Aorta (tissue), 5 donors: ENCODE data around the gene FAR1. TPM values are rescaled to one million over a fixed set of nuclear protein-coding genes. Genes with fewer than 3 reads are reported as not detected.

Experiments used
- ATAC-seq: fragments of 200-7000 bp; cut with Tn5 transposase; one replicate; pipeline ENCODE4 v1.9.1; 2022; ENCODE audit warnings: moderate library complexity; ENCODE audit not compliant: low FRiP score
- DNase-seq, 2 donors: peaks; one replicate each; pipeline ENCODE4 v3.0.0-alpha.2; 2020
- H3K27ac ChIP-seq, 2 donors: one replicate each; pipeline ENCODE4 v1.5.1; 2013; ENCODE audit warnings: low read length in 2 of 2, mild to moderate bottlenecking in 2 of 2, moderate library complexity in 2 of 2, control low read depth in 1 of 2, inconsistent platforms in 1 of 2, low read depth in 1 of 2
- H3K27me3 ChIP-seq, 2 donors: one replicate each; pipeline ENCODE4 v1.6.1; 2013; ENCODE audit warnings: control low read depth in 1 of 2, low read length in 1 of 2, mild to moderate bottlenecking in 1 of 2, moderate library complexity in 1 of 2; ENCODE audit not compliant: insufficient read depth in 2 of 2, control insufficient read depth in 1 of 2
- H3K36me3 ChIP-seq, 2 donors: one replicate each; pipeline ENCODE4 v1.6.1; 2013; ENCODE audit warnings: control low read depth in 1 of 2, low read length in 1 of 2, mild to moderate bottlenecking in 1 of 2; ENCODE audit not compliant: insufficient read depth in 2 of 2, control insufficient read depth in 1 of 2
- H3K4me1 ChIP-seq, 2 donors: one replicate each; pipeline ENCODE4 v1.6.1; 2013; ENCODE audit warnings: low read length in 2 of 2, control low read depth in 1 of 2, mild to moderate bottlenecking in 1 of 2, moderate library complexity in 1 of 2; ENCODE audit not compliant: insufficient read depth in 2 of 2, control insufficient read depth in 1 of 2
- H3K4me3 ChIP-seq, 2 donors: one replicate each; pipeline ENCODE4 v1.5.1; 2013; ENCODE audit warnings: low read length in 2 of 2, control low read depth in 1 of 2, mild to moderate bottlenecking in 1 of 2
- H3K9me3 ChIP-seq: one replicate; pipeline ENCODE4 v1.6.1; 2013; ENCODE audit warnings: mild to moderate bottlenecking, low read length; ENCODE audit not compliant: control insufficient read depth
- WGBS, 2 donors: extraction: QIAGEN DNeasy Blood & Tissue Kit; methylation state at CpG; one replicate each; pipeline ENCODE4 v1.1.7; 2013; 5-methylcytosine and 5-hydroxymethylcytosine counted together
- intact Hi-C, 2 donors: fragments of 100-400 bp; cut with DNase I; formaldehyde crosslinking; loops; one replicate each; pipeline versions ENCODE4 v1.14.2 to v1.15.0; 2022
- polyA plus RNA-seq, 2 donors: library from polyadenylated mRNA; stranded (reverse); fragments of 200-250 nt; gene quantifications; one replicate each; pipeline ENCODE4 v1.2.3, GENCODE V29; 2013
- total RNA-seq, 2 donors: library from RNA; stranded (reverse); fragmentation: NEBNext Ultra II Directional; extraction: Animal tissue kit (Norgen Biotek cat#: 25700); gene quantifications; one replicate each; pipeline ENCODE4 v1.2.1, GENCODE V29; 2021
- donor health status: healthy with polysubstance abuse.
- donor health status: Bipolar disorder and iron deficiency.
- donor health status: DM: no; HTN: no; CAD: no.
- donor health status: DM: no; HTN: no; CAD: no.
- donor health status: DM: yes; HTN: yes; CAD: no.

FAR1 gene
- total and polyA plus RNA-seq, 4 donors, result 13.4 to 81.8 (median 44.7) TPM

- peaks cover 3 to 5% of the 10 kb centered on the region in 2 donors for H3K4me1 ChIP-seq
- no peaks in the 10 kb centered on the region for H3K9me3 ChIP-seq
- H3K27ac ChIP-seq, result no peak overlapping the region
- H3K36me3 ChIP-seq, result no peaks in the 10 kb centered on the region
- 84 to 91% methylated on average over 4 of the region's 4 CpGs for WGBS, 2 donors
- no peak overlapping the region for H3K4me3 ChIP-seq
- H3K27me3 ChIP-seq, result no peaks in the 10 kb centered on the region
- no peak for ATAC-seq
- intact Hi-C loops, result no loop called here
- no peak for DNase-seq
These were observed 12.2 kb downstream of the FAR1 start for GRCh38 chr11:13680501-13681264.

DNA sequence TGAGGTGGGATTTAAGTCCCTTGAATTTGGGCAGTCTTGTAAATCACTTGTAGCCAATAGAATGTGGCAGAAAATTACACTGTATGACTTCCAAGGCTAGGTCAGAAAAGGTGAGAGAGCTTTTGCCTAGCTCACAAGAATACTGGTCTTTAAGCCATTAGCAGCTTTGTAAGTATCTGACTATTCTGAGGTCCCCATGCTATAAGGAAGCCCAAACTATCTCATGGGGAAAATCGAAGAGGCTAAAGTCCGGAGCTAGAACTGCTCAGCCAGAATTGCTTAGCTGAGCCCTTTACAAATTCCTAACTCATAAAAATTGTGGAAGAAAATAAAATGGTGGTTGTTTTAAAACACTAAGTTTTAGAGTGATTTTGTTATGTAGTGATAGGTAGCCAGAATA lies 13.0 kb downstream of the FAR1 start:
- intact Hi-C loops, result no loop called here
- Histone ChIP-seq H3K27ac (no peak overlapping the region), H3K9me3 (no peaks in the 10 kb centered on the region), H3K4me3 (no peak overlapping the region), H3K27me3 (no peaks in the 10 kb centered on the region), H3K36me3 (no peaks in the 10 kb centered on the region), H3K4me1 (peaks cover 3 to 5% of the 10 kb centered on the region in 2 donors)
- 83 to 93% methylated on average over 2 of the region's 2 CpGs for WGBS, 2 donors
- ATAC-seq, result no peak
- DNase-seq, result no peak

GRCh38 chr11:13682212-13682611 lies 13.7 kb downstream of the FAR1 start:
- Histone ChIP-seq H3K4me1 (peaks cover 3 to 5% of the 10 kb centered on the region in 2 donors), H3K4me3 (no peak overlapping the region), H3K27ac (no peak overlapping the region), H3K27me3 (no peaks in the 10 kb centered on the region), H3K9me3 (no peaks in the 10 kb centered on the region), H3K36me3 (no peaks in the 10 kb centered on the region)
- no peak for DNase-seq
- ATAC-seq, result no peak
- intact Hi-C loops, result no loop called here
- 37 to 51% methylated on average over 1 of the region's 1 CpG for WGBS, 2 donors

DNA sequence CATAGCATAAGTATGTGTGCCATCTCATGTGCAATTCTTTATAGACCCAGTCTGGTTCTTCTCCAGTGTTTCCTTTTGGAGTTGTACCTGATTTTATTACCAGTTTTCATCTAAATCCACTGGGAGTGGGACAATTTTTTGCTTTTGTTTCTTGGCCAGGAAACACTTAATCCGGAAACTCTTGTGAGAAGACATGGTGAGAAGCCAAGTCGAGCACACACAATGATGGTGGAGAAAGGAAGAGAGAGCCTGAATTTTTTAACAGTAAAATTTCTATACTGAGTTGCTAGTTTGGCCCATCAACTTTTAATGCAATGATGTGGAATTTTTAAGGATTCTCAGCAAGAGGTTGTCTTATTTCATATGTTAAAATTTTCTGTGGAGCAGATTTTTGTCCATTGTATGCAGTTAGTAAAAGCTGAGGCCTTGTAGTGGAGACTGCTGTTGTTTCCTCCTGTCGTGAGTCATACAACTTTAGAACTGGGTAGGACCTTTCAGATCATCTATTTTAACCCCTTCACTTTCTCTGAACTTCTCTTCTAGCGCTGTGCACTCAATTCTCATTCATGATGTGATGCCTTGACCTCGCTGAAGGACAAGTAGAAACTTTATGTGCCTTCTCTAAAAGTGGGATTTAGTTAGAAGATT lies 17.1 kb downstream of the FAR1 start:
- ATAC-seq (no peak), DNase-seq (no peak)
- peaks cover under 1 to 5% of the 10 kb centered on the region in 2 donors for H3K4me1 ChIP-seq
- 37 to 39% methylated on average over 5 of the region's 5 CpGs for WGBS, 2 donors
- H3K36me3 ChIP-seq, result no peaks in the 10 kb centered on the region
- H3K27ac ChIP-seq, result peak overlapping the region in 1 of 2 donors; percentile 9
- no peak overlapping the region for H3K4me3 ChIP-seq
- no peaks in the 10 kb centered on the region for H3K9me3 ChIP-seq
- no peaks in the 10 kb centered on the region for H3K27me3 ChIP-seq
- intact Hi-C loops, result no loop called here

GRCh38 chr11:13686776-13687175 lies 18.3 kb downstream of the FAR1 start:
- 79 to 80% methylated on average over 1 of the region's 1 CpG for WGBS, 2 donors
- no peaks in the 10 kb centered on the region for H3K27me3 ChIP-seq
- no peak overlapping the region for H3K4me3 ChIP-seq
- H3K4me1 ChIP-seq, result peaks cover 0 to 5% of the 10 kb centered on the region in 2 donors
- no peak overlapping the region for H3K27ac ChIP-seq
- intact Hi-C loops, result no loop called here
- ATAC-seq (no peak), DNase-seq (no peak)
- no peaks in the 10 kb centered on the region for H3K36me3 ChIP-seq
- no peaks in the 10 kb centered on the region for H3K9me3 ChIP-seq

GRCh38 chr11:13687271-13687670 lies 18.8 kb downstream of the FAR1 start:
- H3K27me3 ChIP-seq, result no peaks in the 10 kb centered on the region
- ATAC-seq (no peak), DNase-seq (no peak)
- no peak overlapping the region for H3K4me3 ChIP-seq
- H3K27ac ChIP-seq, result no peak overlapping the region
- 82 to 87% methylated on average over 3 of the region's 3 CpGs for WGBS, 2 donors
- intact Hi-C loops, result no loop called here
- no peaks in the 10 kb centered on the region for H3K36me3 ChIP-seq
- peaks cover 0 to 5% of the 10 kb centered on the region in 2 donors for H3K4me1 ChIP-seq
- no peaks in the 10 kb centered on the region for H3K9me3 ChIP-seq

DNA sequence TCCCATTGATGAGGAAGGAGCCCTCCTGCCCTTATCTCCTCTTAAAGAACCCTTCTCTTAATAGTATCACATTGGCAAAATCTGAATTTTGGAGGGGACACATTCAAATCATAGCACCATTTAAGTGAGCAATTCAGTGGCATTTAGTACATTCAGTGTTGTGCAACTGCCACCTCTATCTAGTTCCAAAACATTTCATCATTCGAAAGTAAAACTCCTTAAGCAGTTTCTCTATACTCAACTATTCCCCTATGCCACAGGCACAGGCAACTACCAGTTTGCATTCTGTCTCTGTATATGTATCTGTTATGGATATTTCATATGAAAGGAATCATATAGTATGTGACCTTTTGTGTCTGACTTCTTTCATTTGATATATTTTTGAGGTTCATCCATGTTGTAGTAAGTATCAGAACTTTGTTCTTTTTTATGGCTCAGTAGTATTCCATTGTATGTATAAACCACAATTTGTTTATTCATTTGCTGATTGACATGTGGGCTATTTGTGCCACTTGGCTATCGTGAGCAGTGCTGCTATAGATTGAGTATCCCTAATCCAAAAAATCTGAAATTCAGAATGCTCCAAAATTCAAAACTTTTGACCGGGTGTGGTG lies 22.9 kb downstream of the FAR1 start:
- WGBS, 2 donors, result 97 to 100% methylated on average over 3 of the region's 3 CpGs
- H3K4me1 ChIP-seq, result peaks cover 0 to 2% of the 10 kb centered on the region in 2 donors
- no peak overlapping the region for H3K4me3 ChIP-seq
- ATAC-seq (no peak), DNase-seq (no peak)
- H3K36me3 ChIP-seq, result no peaks in the 10 kb centered on the region
- H3K27ac ChIP-seq, result no peak overlapping the region
- H3K9me3 ChIP-seq, result no peaks in the 10 kb centered on the region
- intact Hi-C loops, result no loop called here
- no peaks in the 10 kb centered on the region for H3K27me3 ChIP-seq

DNA sequence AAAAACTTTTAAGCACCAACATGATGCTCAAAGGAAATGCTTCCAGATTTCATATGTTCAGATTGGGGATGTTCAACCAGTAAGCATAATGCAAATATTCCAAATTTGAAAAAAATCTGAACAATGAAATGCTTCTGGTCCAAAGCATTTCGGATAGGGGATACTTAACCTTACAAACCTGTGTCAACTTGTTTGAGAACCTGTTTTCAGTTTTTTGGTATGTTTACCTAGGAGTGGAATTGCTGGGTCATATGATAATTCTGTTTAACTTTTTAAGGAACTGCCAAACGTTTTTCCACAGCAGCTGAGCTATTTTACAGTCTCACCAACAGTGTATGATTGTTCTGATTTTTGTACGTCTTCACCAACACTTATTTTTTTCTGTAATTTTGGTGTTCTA lies 23.7 kb downstream of the FAR1 start:
- H3K27me3 ChIP-seq, result no peaks in the 10 kb centered on the region
- intact Hi-C loops, result no loop called here
- no peak overlapping the region for H3K4me3 ChIP-seq
- no peaks in the 10 kb centered on the region for H3K36me3 ChIP-seq
- WGBS, 2 donors, result 31 to 42% methylated on average over 3 of the region's 3 CpGs
- ATAC-seq (no peak), DNase-seq (no peak)
- H3K27ac ChIP-seq, result no peak overlapping the region
- no peaks in the 10 kb centered on the region for H3K9me3 ChIP-seq
- H3K4me1 ChIP-seq, result peaks cover 0 to 2% of the 10 kb centered on the region in 2 donors
